GM10248 (cell line): Measurements from ENCODE around the gene SACM1L.
"Not testable (repeated sequence)": the region's sequence is repeated elsewhere in the genome, so short reads cannot be mapped to it uniquely, and the experiment has no call there.

Source experiments
- CTCF ChIA-PET: fragments of 300-600 bp; sonication (Branson Sonifier 250); formaldehyde crosslinking; extraction: SDS; loops from one replicate; lab custom pipeline; 2021; ENCODE audit warnings: antibody characterized with exemption; lab: Yijun Ruan, JAX
- POLR2A ChIA-PET: fragments of 350-650 bp; sonication (Branson Sonifier 250); formaldehyde crosslinking; extraction: SDS; loops from one replicate; lab custom pipeline; 2020; ENCODE audit warnings: antibody characterized with exemption; lab: Yijun Ruan, JAX
- DNase-seq: peaks from one replicate; pipeline ENCODE4 v3.0.0; 2012; ENCODE audit errors: extremely low spot score
- TF ChIP-seq, protein P1 (sequence below): IDR thresholded peaks from 2 replicates; pipeline ENCODE4 v1.5.1; 2012; ENCODE audit warnings: mild to moderate bottlenecking, low read depth; ENCODE audit errors: extremely low read depth, missing control alignments, control extremely low read depth

Gene SACM1L

DNA sequence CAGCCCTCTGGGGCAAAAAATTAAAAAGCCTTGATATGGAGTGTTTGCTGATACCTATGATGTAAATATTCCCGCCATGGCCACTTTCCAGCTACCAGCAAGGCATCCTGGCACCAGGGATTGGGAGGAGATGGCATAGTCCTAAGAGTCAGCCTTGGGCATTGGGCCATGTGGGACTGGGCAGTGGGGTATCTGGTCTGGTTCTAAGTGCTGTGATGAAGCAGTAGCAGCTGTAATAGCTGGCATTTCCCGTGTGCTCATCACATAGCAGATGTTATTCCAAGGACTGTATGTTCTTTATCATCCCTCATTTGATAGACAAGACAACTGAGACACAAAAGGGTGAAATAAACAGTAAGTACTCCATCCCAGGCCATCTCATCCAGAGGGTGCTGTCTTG, 6.9 kb upstream of the SACM1L start:
- ChIA-PET CTCF (interaction anchor here (0.8 to 1.0 kb wide), 2 partner anchors 21 to 256 kb away, joined by 3 read pairs; no protein-coding TSS in a partner anchor), POLR2A (no interaction called here)
- DNase-seq, result no peak
- TF ChIP-seq, protein P1, sequence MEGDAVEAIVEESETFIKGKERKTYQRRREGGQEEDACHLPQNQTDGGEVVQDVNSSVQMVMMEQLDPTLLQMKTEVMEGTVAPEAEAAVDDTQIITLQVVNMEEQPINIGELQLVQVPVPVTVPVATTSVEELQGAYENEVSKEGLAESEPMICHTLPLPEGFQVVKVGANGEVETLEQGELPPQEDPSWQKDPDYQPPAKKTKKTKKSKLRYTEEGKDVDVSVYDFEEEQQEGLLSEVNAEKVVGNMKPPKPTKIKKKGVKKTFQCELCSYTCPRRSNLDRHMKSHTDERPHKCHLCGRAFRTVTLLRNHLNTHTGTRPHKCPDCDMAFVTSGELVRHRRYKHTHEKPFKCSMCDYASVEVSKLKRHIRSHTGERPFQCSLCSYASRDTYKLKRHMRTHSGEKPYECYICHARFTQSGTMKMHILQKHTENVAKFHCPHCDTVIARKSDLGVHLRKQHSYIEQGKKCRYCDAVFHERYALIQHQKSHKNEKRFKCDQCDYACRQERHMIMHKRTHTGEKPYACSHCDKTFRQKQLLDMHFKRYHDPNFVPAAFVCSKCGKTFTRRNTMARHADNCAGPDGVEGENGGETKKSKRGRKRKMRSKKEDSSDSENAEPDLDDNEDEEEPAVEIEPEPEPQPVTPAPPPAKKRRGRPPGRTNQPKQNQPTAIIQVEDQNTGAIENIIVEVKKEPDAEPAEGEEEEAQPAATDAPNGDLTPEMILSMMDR, result no peak

DNA sequence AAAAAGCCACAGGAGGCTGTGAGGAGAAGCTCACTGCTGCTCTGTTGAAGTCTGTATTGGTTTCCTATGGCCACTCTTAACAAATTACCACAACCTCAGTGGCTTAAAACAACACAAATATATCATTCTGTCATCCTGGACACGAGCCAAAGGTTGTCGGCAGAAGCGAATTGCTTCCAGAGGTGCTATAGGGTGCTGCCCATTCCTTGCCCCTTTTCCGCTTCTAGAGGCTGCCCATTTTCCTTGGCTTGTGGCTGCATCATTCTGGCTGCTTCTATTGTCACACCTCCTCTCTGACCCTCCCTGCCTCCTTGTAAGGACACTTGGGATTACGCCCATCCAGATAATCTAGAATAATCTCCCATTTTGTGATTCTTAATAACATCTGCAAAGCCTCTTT, 6.4 kb upstream of the SACM1L start:
- DNase-seq, result no peak
- TF ChIP-seq, protein P1, result no peak
- ChIA-PET POLR2A (no interaction called here), CTCF (interaction anchor here (0.8 to 1.0 kb wide), 2 partner anchors 22 to 256 kb away, joined by 3 read pairs; no protein-coding TSS in a partner anchor)

DNA sequence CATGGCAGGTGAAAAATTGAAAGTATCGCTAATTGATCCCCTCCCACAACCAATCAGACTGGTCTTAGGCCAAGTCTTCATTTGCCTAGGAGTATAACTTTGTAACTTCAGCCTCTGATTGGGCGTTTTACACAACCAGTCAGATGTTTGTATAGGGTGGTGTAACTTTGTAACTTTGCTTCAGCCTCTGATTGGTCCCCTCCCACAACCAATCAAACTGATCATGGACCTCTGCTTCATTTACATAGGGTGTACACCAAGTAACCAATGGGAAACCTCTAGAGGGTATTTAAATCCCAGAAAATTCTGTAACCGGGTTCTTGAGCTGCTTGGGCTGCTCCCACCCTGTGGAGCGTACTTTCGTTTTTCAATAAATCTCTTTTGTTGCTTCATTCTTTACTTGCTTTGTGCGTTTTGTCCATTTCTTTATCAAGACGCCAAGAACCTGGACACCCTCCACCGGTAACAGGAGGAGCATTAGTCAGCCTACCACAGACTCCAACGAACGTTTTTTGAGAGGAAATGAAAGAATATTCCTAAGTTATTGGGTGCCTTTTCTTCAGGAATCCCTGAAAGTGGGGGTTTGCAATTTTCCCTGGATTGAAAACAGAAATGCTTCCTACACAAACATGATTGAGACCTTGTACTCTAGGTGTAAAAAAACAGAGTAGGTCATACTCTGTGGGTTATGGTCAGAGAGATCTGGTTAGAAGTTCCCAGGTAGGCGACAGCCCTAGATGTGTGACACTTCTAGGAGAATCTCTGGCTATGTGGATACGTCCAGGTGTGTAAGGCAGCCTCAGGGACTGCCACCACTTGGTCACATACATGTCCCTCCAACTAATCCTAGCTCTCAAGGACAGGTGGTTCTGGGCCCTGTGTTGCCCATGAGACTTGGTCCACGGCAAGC, 5.5 kb upstream of the SACM1L start:
- CTCF ChIA-PET, result interaction anchor here (0.7 kb wide), 2 partner anchors 24 to 28 kb away, joined by 3 read pairs; no protein-coding TSS in a partner anchor
- no peak for DNase-seq
- TF ChIP-seq, protein P1, result no peak
- POLR2A ChIA-PET, result no interaction called here

DNA sequence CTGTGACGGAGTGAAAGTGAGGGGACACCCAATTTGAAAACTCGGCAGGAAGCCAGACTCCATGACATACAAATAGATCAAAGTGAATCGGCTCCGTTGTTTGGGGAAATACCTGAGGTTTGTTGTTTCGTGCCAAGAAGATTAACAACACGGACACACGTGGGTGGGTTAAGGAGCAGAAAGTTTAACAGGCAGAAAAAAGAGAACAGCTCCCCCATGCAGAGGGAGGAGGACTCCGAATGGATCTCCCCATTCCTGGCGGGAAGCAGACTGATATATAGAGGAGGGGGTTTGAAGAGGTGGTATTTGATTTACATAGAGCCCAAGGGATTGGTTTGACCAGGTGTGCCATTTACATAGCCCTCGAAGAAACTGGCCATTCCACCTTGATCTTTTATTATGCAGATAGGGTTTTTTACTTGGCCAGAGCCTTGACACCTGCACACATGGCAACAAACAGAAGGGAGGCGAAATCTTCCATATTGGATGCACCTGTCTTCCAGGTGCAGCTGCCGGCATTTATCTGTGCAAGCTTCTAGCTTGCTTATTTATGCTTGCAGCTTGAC, 4.8 kb upstream of the SACM1L start:
- ChIA-PET CTCF (interaction anchor here (0.7 to 1.0 kb wide), 3 partner anchors 20 to 28 kb away, joined by 3 read pairs; no protein-coding TSS in a partner anchor), POLR2A (no interaction called here)
- no peak for DNase-seq
- TF ChIP-seq, protein P1, result no peak

DNA sequence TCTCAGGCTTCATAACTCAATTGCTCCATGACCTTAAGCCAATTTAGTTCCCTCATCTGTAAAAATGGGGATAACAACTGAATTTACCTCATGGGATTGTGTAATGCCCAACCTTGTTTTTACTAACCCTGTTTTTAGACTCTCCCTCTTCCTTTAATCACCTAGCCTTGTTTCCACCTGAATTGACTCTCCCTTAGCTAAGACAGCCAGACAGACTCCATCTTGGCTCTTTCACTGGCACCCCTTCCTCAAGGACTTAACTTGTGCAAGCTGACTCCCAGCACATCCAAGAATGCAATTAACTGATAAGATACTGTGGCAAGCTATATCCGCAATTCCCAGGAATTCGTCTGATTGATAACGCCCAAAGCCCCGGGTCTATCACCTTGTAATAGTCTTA, 3.5 kb upstream of the SACM1L start:
- POLR2A ChIA-PET, DNase-seq, CTCF ChIA-PET: not testable (repeated sequence)

DNA sequence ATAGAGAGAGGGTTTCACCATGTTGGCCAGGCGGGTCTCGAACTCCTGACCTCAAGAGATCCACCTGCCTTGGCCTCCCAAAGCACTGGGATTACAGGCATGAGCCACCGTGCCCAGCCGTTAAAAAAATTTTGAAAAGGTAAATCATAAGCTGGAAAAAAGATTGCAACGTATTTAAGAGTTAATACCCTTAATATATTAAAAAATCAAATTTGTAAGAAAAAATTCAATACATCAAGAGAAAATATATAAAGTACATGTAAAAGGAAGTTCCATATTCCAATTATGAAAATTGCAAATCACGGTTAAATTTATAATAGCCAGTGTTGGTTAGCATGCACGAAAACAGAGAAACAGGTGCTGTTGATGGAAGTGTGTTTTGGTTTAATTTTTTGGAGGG, 2.3 kb upstream of the SACM1L start:
- ChIA-PET CTCF (interaction anchor here (2.0 kb wide), 1 partner anchor 27 kb away, joined by 6 read pairs; no protein-coding TSS in a partner anchor), POLR2A (no interaction called here)
- no peak for DNase-seq
- TF ChIP-seq, protein P1, result no peak
